Smooth muscle cell of the coronary artery (primary cell): ENCODE measurements around the gene POPDC3. TPM values are rescaled to one million over a fixed set of nuclear protein-coding genes. Genes with fewer than 3 reads are reported as not detected.

Experiments used
- total RNA-seq: library from RNA; depleted of rRNA; stranded (reverse); fragments of >200 nt; gene quantifications from 2 replicates; pipeline ENCODE4 v1.2.3, GENCODE V29; 2014; ENCODE audit warnings: low replicate concordance

The POPDC3 gene, protein sequence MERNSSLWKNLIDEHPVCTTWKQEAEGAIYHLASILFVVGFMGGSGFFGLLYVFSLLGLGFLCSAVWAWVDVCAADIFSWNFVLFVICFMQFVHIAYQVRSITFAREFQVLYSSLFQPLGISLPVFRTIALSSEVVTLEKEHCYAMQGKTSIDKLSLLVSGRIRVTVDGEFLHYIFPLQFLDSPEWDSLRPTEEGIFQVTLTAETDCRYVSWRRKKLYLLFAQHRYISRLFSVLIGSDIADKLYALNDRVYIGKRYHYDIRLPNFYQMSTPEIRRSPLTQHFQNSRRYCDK
- total RNA-seq = 1.4 and 9.0 TPM in 2 replicates

DNA sequence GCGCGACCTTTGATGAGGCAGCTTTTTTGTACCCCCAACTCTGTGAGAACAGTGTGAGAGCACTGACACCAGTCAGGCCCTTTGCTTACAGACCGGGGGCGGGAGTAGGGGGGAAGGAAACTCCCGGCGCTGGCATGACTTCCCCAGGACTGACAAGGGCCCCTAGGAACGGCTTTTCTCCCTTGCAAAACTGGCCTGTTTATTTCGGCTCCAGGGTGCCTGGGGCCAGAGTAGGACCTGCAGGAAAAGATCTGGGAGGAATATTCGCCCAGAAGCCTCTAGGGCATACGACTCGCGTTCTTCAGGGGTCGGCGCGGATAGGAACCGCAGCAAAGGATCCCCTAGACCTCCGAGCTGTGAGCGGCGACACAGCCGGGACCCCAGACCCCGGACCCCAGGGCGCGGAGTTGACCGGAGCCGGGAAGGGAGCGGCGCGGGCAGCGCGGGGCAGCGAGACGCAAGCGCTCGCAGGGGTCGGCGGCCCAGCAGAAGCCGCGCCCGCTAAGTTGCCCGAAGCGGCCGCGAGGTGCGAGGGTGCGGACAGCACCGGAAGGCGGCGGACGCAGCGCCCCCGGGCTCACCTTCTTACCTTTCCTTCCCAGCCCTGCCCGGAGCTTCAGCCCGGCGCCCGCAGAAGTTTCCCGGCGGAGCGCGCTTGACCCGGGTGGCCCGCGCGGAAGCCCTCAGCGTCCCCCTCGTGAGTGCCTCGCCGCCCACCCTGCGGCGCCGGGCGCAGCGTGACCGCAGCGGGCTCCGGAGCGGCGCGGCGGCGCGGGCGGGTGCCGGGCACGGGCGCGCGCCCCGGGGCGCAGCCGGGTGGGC, at the start of gene POPDC3:
POPDC3 (minus strand) TSS at position 771 of the 822 bp plus-strand sequence. CDS start 18,105 bp downstream, outside the sequence.

Other genes with a start within 250 kb of the POPDC3 start
- not detected in 2 replicates for gene LIN28B, start 222.9 kb downstream of the POPDC3 start, total RNA-seq
- 12.4 and 16.6 TPM in 2 replicates for gene PREP, start 223.1 kb upstream of the POPDC3 start, total RNA-seq